ENCODE results near the gene CARD19. TPM values are rescaled to one million over a fixed set of nuclear protein-coding genes. Genes with fewer than 3 reads are reported as not detected.

The CARD19 gene
- total and polyA plus RNA-seq, 9 of the 15 experiments (the other 6 are each of a cell fraction or from before 2014, with no cell fraction given), result 0.90 to 34.9 (median 14.6) TPM

DNA sequence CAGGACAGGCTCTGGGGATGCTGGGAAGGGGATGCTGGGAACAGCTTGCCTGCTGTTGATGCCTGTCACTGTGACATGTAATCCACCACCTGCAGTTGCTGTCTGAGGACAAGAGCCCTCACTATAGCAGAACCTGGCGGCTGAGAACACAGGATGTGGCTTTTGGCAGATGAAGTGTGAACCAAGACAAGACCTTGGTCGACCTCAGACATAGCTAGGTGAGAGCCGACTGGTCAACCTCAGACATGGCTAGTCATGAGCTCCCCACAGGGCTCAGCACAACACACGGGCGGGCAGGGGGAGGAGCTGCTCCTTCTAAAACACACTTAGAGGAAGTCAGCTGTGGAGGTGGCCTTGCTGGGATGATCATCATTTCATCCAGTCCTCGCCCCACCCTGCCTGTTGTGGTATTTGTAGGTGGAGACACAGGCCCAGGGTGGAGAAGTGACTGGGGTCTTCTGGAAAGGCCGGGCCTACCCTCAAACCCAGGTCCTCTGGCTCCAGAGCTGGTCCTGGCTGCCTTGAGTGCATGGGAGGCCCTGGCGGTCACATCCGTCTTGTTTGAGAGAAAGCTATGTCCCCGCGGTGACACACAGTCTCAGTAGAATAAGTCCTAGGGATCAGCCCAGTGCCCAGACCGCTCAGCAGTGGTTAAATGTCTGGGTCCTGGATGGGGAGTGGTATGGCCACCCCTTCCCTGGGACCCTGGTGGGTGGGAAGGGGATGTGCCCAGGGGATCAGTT, 31.5 kb upstream of the CARD19 start (continued):
- no peak for TF ChIP-seq BRF1 (IDR thresholded peaks at IDR 0.05; ENCODE audit: borderline replicate concordance, extremely low read depth, insufficient read length)
- TF ChIP-seq ZNF584 (CRISPR knock-in tag; IDR thresholded peaks at IDR 0.05; ENCODE audit: low read depth), result peak; percentile 88
- peak; percentile 99 for TF ChIP-seq ESRRA (IDR thresholded peaks at IDR 0.05; ENCODE audit: borderline replicate concordance, low read depth)
- no peak for TF ChIP-seq U2AF2 (optimal IDR thresholded peaks at IDR 0.05; ENCODE audit: low read depth, low read length)
- peak; percentile 78 for TF ChIP-seq GABPB1 (CRISPR knock-in tag; IDR thresholded peaks at IDR 0.05)
- TF ChIP-seq DPF2 (IDR thresholded peaks at IDR 0.05), result 0 out of 2 replicates have a peak, but pooled peaks have one; percentile 20
- TF ChIP-seq ZC3H4 (CRISPR knock-in tag; IDR thresholded peaks at IDR 0.05; ENCODE audit: borderline replicate concordance), result no peak
- peak; percentile 45 for TF ChIP-seq RREB1 (CRISPR knock-in tag; IDR thresholded peaks at IDR 0.05)
- no peak for TF ChIP-seq BCOR (IDR thresholded peaks at IDR 0.05)
- no peak for TF ChIP-seq GTF2A2 (tag; IDR thresholded peaks at IDR 0.05)
- TF ChIP-seq MYC (IDR thresholded peaks at IDR 0.05; ENCODE audit: low read depth, low read length), result peak; percentile 66
- TF ChIP-seq MYC (CRISPR knock-in tag; IDR thresholded peaks at IDR 0.05; ENCODE audit: borderline replicate concordance, low read depth), result no peak
- no peak for TF ChIP-seq CHD2 (IDR thresholded peaks at IDR 0.05; ENCODE audit: low read depth, low read length)
- TF ChIP-seq TOE1 (IDR thresholded peaks at IDR 0.05; ENCODE audit: borderline replicate concordance), result peak; percentile 65; the same call in 1 of the 2 replicates
- TF ChIP-seq TOE1 (CRISPR knock-in tag; IDR thresholded peaks at IDR 0.05; ENCODE audit: borderline replicate concordance, low read depth), result no peak
- peak; percentile 53; the same call in 1 of the 2 replicates for TF ChIP-seq MYNN (IDR thresholded peaks at IDR 0.05)
- TF ChIP-seq MYNN (CRISPR knock-in tag; IDR thresholded peaks at IDR 0.05), result no peak
- peak; percentile 27; the same call in 1 of the 2 replicates for TF ChIP-seq MAFK (IDR thresholded peaks at IDR 0.05; ENCODE audit: low read length)
- peak in 1 of 3 experiments; percentile 31 for TF ChIP-seq YY1 (IDR thresholded peaks at IDR 0.05; ENCODE audit: borderline replicate concordance in 1 of 3, control insufficient read depth in 1 of 3, extremely low read depth in 1 of 3, insufficient read depth in 3 of 3, insufficient read length in 1 of 3, insufficient replicate concordance in 2 of 3, low read depth in 1 of 3, low read length in 2 of 3)
- TF ChIP-seq ZKSCAN1 (IDR thresholded peaks at IDR 0.05; ENCODE audit: low read depth, low read length), result no peak
- peak in 1 of 2 experiments; percentile 70; a peak in 1 of 4 replicates for TF ChIP-seq FOXA3 (CRISPR knock-in tag; conservative IDR thresholded peaks at IDR 0.05 in 1 of 2, IDR thresholded peaks at IDR 0.05 in 1 of 2)
- 0 out of 2 replicates have a peak, but pooled peaks have one; percentile 57 for TF ChIP-seq FOXP1 (CRISPR knock-in tag; IDR thresholded peaks at IDR 0.05)

All from K562 (cell line).